HG03457 (cell line): ENCODE results near the gene GPR137B.
A peak's percentile ranks its signal among the peaks of the same experiment; 100 is the strongest.
"Not testable (repeated sequence)": the region's sequence is repeated elsewhere in the genome, so short reads cannot be mapped to it uniquely, and the experiment has no call there.

Experiments
- ATAC-seq: cut with Tn5 transposase; IDR thresholded peaks from one replicate; pipeline ENCODE4 v1.9.1; 2021; ENCODE audit warnings: moderate number of reproducible peaks; ENCODE audit not compliant: unreplicated experiment

GPR137B gene

GRCh38 chr1:236142253-236143103, at the start of gene GPR137B:
GPR137B (plus strand) TSS chr1:236142539; CDS start chr1:236142623, 84 bp downstream.
- peak; percentile 53 for ATAC-seq

GRCh38 chr1:236092899-236093298, 49.4 kb upstream of the GPR137B start:
- ATAC-seq: no peak

GRCh38 chr1:236095705-236096520, 46.4 kb upstream of the GPR137B start:
- no peak for ATAC-seq

- ATAC-seq: not testable (repeated sequence)
Measured at GRCh38 chr1:236096660-236097482, 45.5 kb upstream of the GPR137B start.

GRCh38 chr1:236098267-236098666, 44.1 kb upstream of the GPR137B start:
- ATAC-seq: no peak

GRCh38 chr1:236099355-236099974, 42.9 kb upstream of the GPR137B start:
- ATAC-seq: no peak

- no peak for ATAC-seq
Measured at GRCh38 chr1:236100799-236101198, 41.5 kb upstream of the GPR137B start.

GRCh38 chr1:236101233-236102200, 40.8 kb upstream of the GPR137B start:
- ATAC-seq: no peak

GRCh38 chr1:236102611-236103010, 39.7 kb upstream of the GPR137B start:
- no peak for ATAC-seq

GRCh38 chr1:236103059-236103458, 39.3 kb upstream of the GPR137B start:
- no peak for ATAC-seq

- no peak for ATAC-seq
Measured at GRCh38 chr1:236103646-236104218, 38.6 kb upstream of the GPR137B start.

GRCh38 chr1:236107121-236107907, 35.0 kb upstream of the GPR137B start:
- no peak for ATAC-seq

- ATAC-seq: no peak
Measured at GRCh38 chr1:236108027-236108648, 34.2 kb upstream of the GPR137B start.

- no peak for ATAC-seq
Measured at GRCh38 chr1:236110137-236110536, 32.2 kb upstream of the GPR137B start.

- ATAC-seq: no peak
Measured at GRCh38 chr1:236111527-236112331, 30.6 kb upstream of the GPR137B start.

- no peak for ATAC-seq
Measured at GRCh38 chr1:236112332-236112627, 30.1 kb upstream of the GPR137B start.

GRCh38 chr1:236113324-236114032, 28.9 kb upstream of the GPR137B start:
- ATAC-seq: no peak
